Measurements from ENCODE around the gene CDKL4. TPM values are rescaled to one million over a fixed set of nuclear protein-coding genes. Genes with fewer than 3 reads are reported as not detected.
"Not testable (repeated sequence)": the region's sequence is repeated elsewhere in the genome, so short reads cannot be mapped to it uniquely, and the experiment has no call there.

The CDKL4 gene
- 0.96 TPM for total RNA-seq
- long read RNA-seq, partial matches to known transcripts = 0 of 2 reads
- long read RNA-seq, other reads (novel, unspliced or antisense) = 2 of 2 reads

GRCh38 chr2:39243469-39244123 is at the start of gene CDKL4:
Gene CDKL4 (minus strand): TSS chr2:39243970.
- DNase-seq (ENCODE audit: low spot score) = no peak

GRCh38 chr2:39290433-39290832 is 46.7 kb upstream of the CDKL4 start:
- no peak for DNase-seq (ENCODE audit: low spot score)

GRCh38 chr2:39289609-39290008 is 45.8 kb upstream of the CDKL4 start:
- DNase-seq (ENCODE audit: low spot score) = no peak

- DNase-seq (ENCODE audit: low spot score) = no peak
Measured at GRCh38 chr2:39283561-39283960, 39.8 kb upstream of the CDKL4 start.

- no peak for DNase-seq (ENCODE audit: low spot score)
Measured at GRCh38 chr2:39281391-39281790, 37.6 kb upstream of the CDKL4 start.

GRCh38 chr2:39275016-39275415 is 31.2 kb upstream of the CDKL4 start:
- DNase-seq (ENCODE audit: low spot score) = no peak

GRCh38 chr2:39269941-39270340 is 26.2 kb upstream of the CDKL4 start:
- DNase-seq (ENCODE audit: low spot score) = no peak

GRCh38 chr2:39266916-39267434 is 23.2 kb upstream of the CDKL4 start:
- no peak for DNase-seq (ENCODE audit: low spot score)

- no peak for DNase-seq (ENCODE audit: low spot score)
Measured at GRCh38 chr2:39266139-39266805, 22.5 kb upstream of the CDKL4 start.

- DNase-seq (ENCODE audit: low spot score) = no peak
Measured at GRCh38 chr2:39265315-39265714, 21.5 kb upstream of the CDKL4 start.

GRCh38 chr2:39264733-39265132 is 21.0 kb upstream of the CDKL4 start:
- no peak for DNase-seq (ENCODE audit: low spot score)

GRCh38 chr2:39260087-39260486 is 16.3 kb upstream of the CDKL4 start:
- no peak for DNase-seq (ENCODE audit: low spot score)

- DNase-seq (ENCODE audit: low spot score) = no peak
Measured at GRCh38 chr2:39256040-39256439, 12.3 kb upstream of the CDKL4 start.

- DNase-seq (ENCODE audit: low spot score) = no peak
Measured at GRCh38 chr2:39252888-39253518, 9.2 kb upstream of the CDKL4 start.

- DNase-seq (ENCODE audit: low spot score) = no peak
Measured at GRCh38 chr2:39247512-39248043, 3.8 kb upstream of the CDKL4 start.

GRCh38 chr2:39246382-39246980 is 2.7 kb upstream of the CDKL4 start:
- DNase-seq (ENCODE audit: low spot score) = no peak

GRCh38 chr2:39244963-39245625 is 1.3 kb upstream of the CDKL4 start:
- not testable (repeated sequence) for DNase-seq (ENCODE audit: low spot score)

GRCh38 chr2:39244241-39244862 is 582 bp upstream of the CDKL4 start:
- not testable (repeated sequence) for DNase-seq (ENCODE audit: low spot score)

GRCh38 chr2:39241588-39241987 is 2.2 kb downstream of the CDKL4 start:
- DNase-seq (ENCODE audit: low spot score) = no peak

GRCh38 chr2:39240758-39241157 is 3.0 kb downstream of the CDKL4 start:
- DNase-seq (ENCODE audit: low spot score) = no peak

- no peak for DNase-seq (ENCODE audit: low spot score)
Measured at GRCh38 chr2:39234754-39235153, 9.0 kb downstream of the CDKL4 start.

All from mesenteric fat pad (tissue), 1 donor.